Right ventricle myocardium inferior (tissue), 1 donor: ENCODE data around the gene UAP1L1. TPM values are rescaled to one million over a fixed set of nuclear protein-coding genes. Genes with fewer than 3 reads are reported as not detected.

Source experiments
- total RNA-seq: library from RNA; stranded (reverse); fragmentation: NEBNext Ultra II Directional; extraction: Animal tissue kit (Norgen Biotek cat#: 25700); gene quantifications from one replicate; pipeline ENCODE4 v1.2.1, GENCODE V29; 2021
- donor health status: DM: no; HTN: yes; CAD: no; lungs with severe emphysema.

The UAP1L1 gene
- total RNA-seq, 1 donor from 2014 or later: 13.6 TPM

Other genes with a start within 250 kb of the UAP1L1 start
- gene AJM1, start 235.0 kb upstream of the UAP1L1 start, total RNA-seq: 8.6 TPM
- gene PHPT1, start 228.1 kb upstream of the UAP1L1 start, total RNA-seq: 358 TPM
- gene MAMDC4, start 225.2 kb upstream of the UAP1L1 start, total RNA-seq: 12.8 TPM
- 358 TPM for gene EDF1, start 211.2 kb upstream of the UAP1L1 start, total RNA-seq
- gene TRAF2, start 191.0 kb upstream of the UAP1L1 start, total RNA-seq: 12.6 TPM
- 143 TPM for gene FBXW5, start 132.8 kb upstream of the UAP1L1 start, total RNA-seq
- 1.3 TPM for gene C8G, start 132.3 kb upstream of the UAP1L1 start, total RNA-seq
- gene LCN12, start 125.2 kb upstream of the UAP1L1 start, total RNA-seq: 2.9 TPM
- 6,282 TPM for gene PTGDS, start 100.0 kb upstream of the UAP1L1 start, total RNA-seq
- 8.6 TPM for gene LCNL1, start 94.5 kb upstream of the UAP1L1 start, total RNA-seq
- gene PAXX, start 85.1 kb upstream of the UAP1L1 start, total RNA-seq: 26.9 TPM
- gene CLIC3, start 80.9 kb upstream of the UAP1L1 start, total RNA-seq: 1.1 TPM
- gene ABCA2, start 49.3 kb upstream of the UAP1L1 start, total RNA-seq: 28.2 TPM
- 0.11 TPM for gene FUT7, start 45.4 kb upstream of the UAP1L1 start, total RNA-seq
- gene NPDC1, start 31.3 kb upstream of the UAP1L1 start, total RNA-seq: 69.0 TPM
- 2.7 TPM for gene ENTPD2, start 23.5 kb upstream of the UAP1L1 start, total RNA-seq
- gene SAPCD2, start 7.0 kb upstream of the UAP1L1 start, total RNA-seq: 0.22 TPM
- 20.4 TPM for gene MAN1B1, start 9.5 kb downstream of the UAP1L1 start, total RNA-seq
- 143 TPM for gene DPP7, start 37.2 kb downstream of the UAP1L1 start, total RNA-seq
- gene GRIN1, start 61.6 kb downstream of the UAP1L1 start, total RNA-seq: not detected
- gene LRRC26, start 92.5 kb downstream of the UAP1L1 start, total RNA-seq: not detected
- gene TMEM210, start 94.5 kb downstream of the UAP1L1 start, total RNA-seq: not detected
- 35.0 TPM for gene ANAPC2, start 111.0 kb downstream of the UAP1L1 start, total RNA-seq
- 70.7 TPM for gene SSNA1, start 111.2 kb downstream of the UAP1L1 start, total RNA-seq
- gene TPRN, start 123.2 kb downstream of the UAP1L1 start, total RNA-seq: 27.9 TPM
- gene TMEM203, start 128.1 kb downstream of the UAP1L1 start, total RNA-seq: 44.6 TPM
- gene NDOR1, start 128.2 kb downstream of the UAP1L1 start, total RNA-seq: 5.9 TPM
- 26.0 TPM for gene RNF208, start 144.7 kb downstream of the UAP1L1 start, total RNA-seq
- gene CYSRT1, start 147.7 kb downstream of the UAP1L1 start, total RNA-seq: not detected
- gene RNF224, start 150.0 kb downstream of the UAP1L1 start, total RNA-seq: not detected
- not detected for gene SLC34A3, start 153.4 kb downstream of the UAP1L1 start, total RNA-seq
- 620 TPM for gene TUBB4B, start 163.8 kb downstream of the UAP1L1 start, total RNA-seq
- gene STPG3, start 173.8 kb downstream of the UAP1L1 start, total RNA-seq: 1.4 TPM
- gene NELFB, start 177.8 kb downstream of the UAP1L1 start, total RNA-seq: 37.9 TPM
- gene TOR4A, start 200.2 kb downstream of the UAP1L1 start, total RNA-seq: 16.5 TPM
- gene NRARP, start 224.8 kb downstream of the UAP1L1 start, total RNA-seq: 4.7 TPM